GM18511 (cell line): ENCODE data around the gene LGALS1.

Experiments used
- ATAC-seq: cut with Tn5 transposase; IDR thresholded peaks from one replicate; pipeline ENCODE4 v1.9.1; 2021; ENCODE audit warnings: mild to moderate bottlenecking, moderate library complexity; ENCODE audit not compliant: unreplicated experiment

The LGALS1 gene

GRCh38 chr22:37661160-37661924, 14.1 kb upstream of the LGALS1 start:
- no peak for ATAC-seq

DNA sequence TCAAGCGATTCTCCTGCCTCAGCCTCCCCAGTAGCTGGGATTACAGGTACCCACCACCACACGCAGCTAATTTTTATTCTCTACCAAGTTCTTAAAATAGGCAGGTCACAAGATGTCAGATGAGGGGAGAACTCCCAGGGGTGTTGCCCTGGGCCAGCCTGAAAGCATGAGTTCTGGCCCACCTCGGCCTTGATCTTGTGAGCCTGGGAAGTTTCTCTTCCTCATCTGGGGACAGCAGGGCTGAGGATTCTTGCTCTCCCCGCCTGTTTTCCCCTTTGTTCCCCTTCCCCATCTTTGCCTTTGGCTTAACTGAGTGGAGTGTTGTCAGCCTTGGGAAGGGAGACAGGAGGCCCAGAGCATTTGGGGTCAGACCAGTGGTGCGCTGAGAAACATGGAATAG, 13.4 kb upstream of the LGALS1 start:
- ATAC-seq = no peak

- no peak for ATAC-seq
Measured at GRCh38 chr22:37663521-37664140, 11.8 kb upstream of the LGALS1 start.

DNA sequence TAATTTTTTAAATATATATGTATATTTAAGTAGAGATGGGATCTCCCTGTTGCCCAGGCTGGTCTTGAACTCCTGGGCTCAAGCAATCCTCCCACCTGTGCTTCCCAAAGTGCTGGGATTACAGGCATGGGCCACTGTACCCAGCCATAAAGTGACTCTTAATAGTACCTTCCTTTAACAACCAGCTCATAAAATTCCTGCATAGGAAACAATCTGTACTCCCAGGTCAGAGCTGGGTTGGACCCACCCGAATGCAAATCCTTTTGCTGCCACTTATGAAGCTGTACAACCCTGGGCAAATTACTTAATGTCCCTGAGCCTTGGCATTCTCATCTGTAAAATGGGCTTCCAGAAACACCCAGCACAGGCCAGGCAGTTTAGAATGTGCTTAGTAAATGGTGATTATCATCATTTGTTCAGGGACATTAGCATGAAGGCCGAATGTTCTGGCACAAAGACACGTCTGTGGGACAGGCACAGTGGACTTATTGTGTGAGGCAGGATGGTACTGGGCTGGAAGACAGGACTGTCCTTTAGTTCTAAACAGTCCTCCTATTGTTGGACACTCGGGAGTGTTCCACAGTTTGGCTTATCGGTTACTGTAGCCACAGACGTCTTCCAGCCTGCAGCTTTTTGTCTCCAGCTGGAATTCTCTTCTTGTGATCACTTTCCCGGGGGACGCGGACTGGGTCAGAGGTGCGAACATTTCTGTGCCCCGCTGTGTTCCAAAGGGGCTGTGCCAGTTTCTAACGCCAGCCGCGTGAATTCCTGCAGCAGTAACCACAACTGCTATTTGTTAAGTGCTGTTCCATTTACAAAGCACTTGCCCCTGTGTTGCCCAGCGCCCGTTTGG, 11.0 kb upstream of the LGALS1 start:
- no peak for ATAC-seq

- no peak for ATAC-seq
Measured at GRCh38 chr22:37665487-37665886, 9.9 kb upstream of the LGALS1 start.

DNA sequence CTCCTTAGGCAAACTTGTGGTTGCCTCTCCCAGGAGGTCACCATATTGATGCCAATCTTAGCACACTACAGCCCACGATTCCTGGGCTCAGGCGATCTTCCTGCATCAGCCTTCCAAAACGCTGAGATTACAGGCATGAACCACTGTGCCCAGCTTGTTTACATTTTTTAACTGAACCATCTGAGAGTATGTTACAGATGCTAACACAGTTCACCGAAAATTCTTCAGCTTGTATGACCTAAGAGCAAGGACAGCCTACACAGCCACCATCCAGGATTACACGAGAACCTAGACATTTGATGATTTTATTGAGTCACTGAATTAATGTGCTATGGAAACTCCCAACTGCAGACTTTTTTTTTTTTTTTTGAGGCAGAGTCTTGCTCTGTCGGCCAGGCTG, 5.8 kb upstream of the LGALS1 start:
- no peak for ATAC-seq

DNA sequence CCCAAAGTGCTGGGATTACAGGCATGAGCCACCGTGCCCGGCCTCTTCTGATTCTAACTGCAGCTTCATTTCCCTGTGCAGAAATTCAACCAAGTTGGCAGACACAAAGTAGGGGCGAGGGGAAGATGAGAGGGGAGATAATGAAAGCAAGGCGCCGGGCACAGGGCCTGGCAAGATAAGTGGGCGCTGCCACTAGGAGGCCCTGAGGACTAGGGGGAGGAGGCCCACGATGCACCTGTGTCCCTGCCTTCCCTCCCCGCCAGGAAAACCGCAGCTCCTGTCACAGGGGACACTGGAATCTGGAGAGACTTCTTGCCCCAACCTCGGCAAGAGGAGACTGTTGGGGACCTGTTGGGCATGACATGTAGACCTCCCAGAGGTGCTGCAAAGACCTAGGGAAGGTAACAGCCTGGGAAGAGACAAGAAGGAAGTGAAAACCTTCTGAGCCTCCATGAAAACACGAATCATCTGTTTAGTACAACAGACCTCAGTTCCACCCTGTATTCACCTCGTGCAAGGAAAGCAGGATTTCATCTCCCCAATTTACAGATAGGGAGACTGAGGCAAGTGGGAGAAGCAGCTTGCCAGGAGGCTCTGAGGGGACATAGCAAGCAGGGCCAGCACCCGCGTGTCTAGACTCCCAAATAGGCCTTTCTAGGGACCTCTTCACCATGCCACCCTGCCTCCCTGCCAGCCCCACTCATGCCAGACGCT, 3.1 kb upstream of the LGALS1 start:
- no peak for ATAC-seq

DNA sequence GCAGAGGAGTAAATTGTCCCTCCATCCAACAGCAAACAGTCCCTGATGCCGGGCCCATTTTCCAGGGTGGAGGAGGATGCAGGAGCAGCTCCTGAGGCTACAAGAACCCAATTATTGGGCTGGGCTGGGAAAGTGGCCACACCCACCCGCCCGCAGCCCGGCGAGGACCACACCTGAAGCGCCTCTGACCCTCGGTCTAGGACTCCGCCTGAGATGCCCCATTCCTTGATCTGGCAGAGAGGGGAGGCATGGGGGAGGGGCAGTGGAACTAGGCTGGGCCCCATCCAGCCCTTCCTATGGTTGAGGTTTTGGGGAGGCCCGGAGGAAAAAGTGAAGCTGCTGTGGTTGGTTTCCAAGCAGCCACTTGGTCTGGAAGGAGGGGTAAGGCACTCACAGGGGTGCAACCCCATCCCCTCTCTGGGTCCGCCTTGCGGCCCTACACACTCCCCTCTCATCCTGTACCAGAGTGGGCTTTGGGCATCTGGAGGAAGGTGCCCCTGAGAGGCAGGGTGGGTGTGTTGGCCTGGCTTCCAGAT, 2.4 kb upstream of the LGALS1 start:
- no peak for ATAC-seq

DNA sequence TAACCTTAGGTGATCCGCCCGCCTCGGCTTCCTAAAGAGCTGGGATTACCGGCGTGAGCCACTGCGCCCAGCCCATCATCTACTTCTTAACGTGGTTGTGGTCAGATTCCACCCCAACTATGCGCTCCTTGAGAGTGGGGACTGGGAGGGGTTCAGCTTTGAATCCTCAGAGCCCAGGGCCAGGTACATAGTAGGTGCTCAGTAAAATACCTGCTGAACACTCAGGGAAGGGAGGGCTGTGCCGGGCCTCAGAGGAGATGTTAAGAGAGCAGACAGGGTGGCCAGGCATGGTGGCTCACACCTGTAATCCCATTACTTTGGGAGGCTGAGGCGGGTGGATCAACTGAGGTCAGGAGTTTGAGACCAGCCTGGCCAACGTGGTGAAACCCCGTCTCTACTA, 1.2 kb upstream of the LGALS1 start:
- no peak for ATAC-seq

DNA sequence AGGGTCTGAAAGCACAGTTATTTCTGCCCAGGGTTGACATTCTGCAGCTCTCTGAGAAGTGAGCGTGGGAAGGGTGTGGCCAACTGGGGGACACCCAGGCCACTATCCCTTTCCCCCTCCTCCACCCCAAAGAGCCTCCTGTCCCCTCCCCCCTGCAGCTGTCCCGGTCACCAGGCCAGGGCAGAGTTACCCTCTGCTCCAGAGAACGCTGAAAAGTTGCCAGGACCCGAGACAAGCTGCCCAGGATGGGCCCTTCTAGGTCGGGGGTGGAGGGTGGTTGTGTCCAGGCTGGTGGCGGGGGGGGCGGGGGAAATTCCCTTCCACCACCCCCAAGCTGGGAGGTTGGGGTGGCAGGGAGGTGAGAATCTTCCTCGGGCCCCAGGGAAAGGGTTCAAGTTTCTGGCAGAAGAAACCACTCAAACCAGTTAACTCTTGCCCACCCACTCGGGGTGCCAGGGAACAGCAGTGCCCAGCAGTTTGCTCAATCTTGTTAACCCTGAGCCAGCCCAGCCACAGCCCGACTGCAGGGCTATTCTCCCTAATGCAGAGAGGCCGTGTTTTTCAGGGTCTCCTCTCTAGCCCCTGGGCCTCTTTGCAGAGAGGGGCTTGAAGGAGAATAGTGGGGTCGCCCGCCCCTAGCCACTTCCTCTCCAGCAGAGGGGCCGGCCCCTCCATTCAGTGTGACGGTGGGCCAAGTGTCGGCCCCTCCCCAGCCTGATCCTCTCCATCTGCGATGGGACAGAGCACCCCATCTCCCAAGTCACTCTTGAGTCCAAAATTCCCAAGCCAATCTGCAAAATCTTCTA, 697 bp downstream of the LGALS1 start:
- no peak for ATAC-seq

DNA sequence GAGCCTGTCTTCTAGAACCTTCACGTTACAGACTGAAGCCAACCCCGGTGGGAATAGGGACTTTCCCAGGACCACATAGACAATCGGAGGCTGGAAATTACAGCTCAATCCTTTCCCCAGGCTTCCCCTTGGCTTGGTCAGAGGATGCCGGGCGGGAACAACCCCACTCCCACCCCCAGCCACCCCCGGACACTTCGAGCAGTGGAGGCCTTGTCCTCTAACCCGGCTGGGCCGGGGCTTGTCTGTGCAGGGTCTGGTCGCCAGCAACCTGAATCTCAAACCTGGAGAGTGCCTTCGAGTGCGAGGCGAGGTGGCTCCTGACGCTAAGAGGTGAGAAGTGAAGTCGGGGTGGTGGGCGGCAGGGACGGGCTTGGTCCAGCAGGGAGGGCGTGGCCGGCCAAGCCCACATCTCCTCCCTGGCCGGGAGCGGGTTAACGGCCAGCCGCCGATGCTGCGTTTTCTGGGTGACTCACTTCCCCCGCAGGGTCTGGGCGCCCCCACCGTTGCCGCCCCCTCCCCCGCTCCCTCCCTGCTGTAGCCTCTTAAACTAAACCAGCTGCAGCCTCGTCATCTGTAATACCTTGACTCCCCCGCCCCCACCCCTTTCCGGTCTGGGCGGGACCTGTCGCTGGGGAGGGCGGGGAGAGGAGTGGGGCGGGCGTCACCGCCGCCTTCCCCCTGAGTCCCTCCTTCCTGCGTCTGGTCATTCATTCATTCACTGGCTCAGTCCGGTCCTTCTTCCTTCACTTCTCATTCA, 1.5 kb downstream of the LGALS1 start:
- ATAC-seq = peak; percentile 59

GRCh38 chr22:37677493-37677974, 2.1 kb downstream of the LGALS1 start:
- peak; percentile 8 for ATAC-seq

GRCh38 chr22:37678372-37678771, 2.9 kb downstream of the LGALS1 start:
- ATAC-seq = no peak

DNA sequence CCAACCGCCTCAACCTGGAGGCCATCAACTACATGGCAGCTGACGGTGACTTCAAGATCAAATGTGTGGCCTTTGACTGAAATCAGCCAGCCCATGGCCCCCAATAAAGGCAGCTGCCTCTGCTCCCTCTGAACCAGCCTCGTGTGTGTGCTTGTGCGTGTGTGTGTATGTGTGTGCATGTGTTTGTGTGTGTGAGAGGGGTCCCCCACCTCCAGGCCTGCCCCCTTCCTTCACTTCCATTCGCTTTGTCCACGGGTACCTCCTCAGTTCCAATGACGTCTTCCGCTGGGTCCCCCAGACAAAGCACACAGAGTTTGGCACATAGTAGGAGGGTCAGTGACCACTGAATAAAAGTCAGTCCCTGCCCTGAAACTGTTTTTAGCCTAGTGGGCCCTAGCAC, 4.2 kb downstream of the LGALS1 start:
- no peak for ATAC-seq

DNA sequence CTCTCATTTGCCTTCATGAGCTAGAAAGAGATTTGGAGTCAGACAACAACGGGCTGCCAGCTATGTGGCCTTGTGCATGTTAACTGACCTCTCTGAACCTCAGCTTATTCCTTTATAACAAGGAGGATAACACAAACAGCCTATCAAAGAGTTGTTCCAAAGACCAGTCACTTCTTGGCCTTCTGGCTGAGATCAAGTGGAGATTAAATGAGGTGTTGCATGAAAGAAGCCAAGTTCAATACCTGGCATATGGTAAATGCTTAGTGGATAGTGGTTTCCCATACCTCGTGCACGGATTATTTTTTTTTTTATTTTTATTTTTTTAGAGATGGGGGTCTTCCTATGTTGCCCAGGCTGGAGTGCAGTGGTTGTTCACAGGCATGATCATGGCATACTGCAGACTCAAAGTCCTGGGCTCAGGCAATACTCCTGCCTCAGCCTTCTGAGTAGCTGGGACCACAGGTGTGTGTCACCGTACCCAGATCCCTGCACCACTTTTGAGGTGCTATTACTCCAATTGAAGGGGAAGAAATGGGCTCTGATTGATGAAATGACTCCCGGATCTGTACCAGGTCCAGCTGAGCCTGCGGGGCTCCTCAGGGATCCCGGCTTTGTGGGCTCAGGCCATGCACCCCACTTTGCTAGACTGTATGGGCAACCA, 4.9 kb downstream of the LGALS1 start:
- no peak for ATAC-seq

- ATAC-seq = no peak
Measured at GRCh38 chr22:37681001-37681424, 5.6 kb downstream of the LGALS1 start.

GRCh38 chr22:37681556-37682049, 6.2 kb downstream of the LGALS1 start:
- ATAC-seq = no peak

GRCh38 chr22:37684803-37685615, 9.6 kb downstream of the LGALS1 start:
- no peak for ATAC-seq
